NCI-H1436 (cell line): Measurements from ENCODE around the gene FOXD4L6.
"Not testable (repeated sequence)": the region's sequence is repeated elsewhere in the genome, so short reads cannot be mapped to it uniquely, and the experiment has no call there.

ENCODE experiments used
- DNase-seq: peaks from one replicate; lab custom pipeline; 2025; lab: John Stamatoyannopoulos, UW

Gene FOXD4L6

GRCh38 chr9:41100508-41100907, 28.0 kb downstream of the FOXD4L6 start:
- not testable (repeated sequence) for DNase-seq

GRCh38 chr9:41098759-41099158, 29.7 kb downstream of the FOXD4L6 start:
- not testable (repeated sequence) for DNase-seq

- DNase-seq, result not testable (repeated sequence)
Measured at GRCh38 chr9:41095060-41095459, 33.4 kb downstream of the FOXD4L6 start.

GRCh38 chr9:41094010-41094773, 34.3 kb downstream of the FOXD4L6 start:
- not testable (repeated sequence) for DNase-seq

- DNase-seq, result not testable (repeated sequence)
Measured at GRCh38 chr9:41090922-41091321, 37.6 kb downstream of the FOXD4L6 start.

- DNase-seq, result not testable (repeated sequence)
Measured at GRCh38 chr9:41090386-41090785, 38.1 kb downstream of the FOXD4L6 start.

- not testable (repeated sequence) for DNase-seq
Measured at GRCh38 chr9:41088450-41089059, 39.9 kb downstream of the FOXD4L6 start.

- DNase-seq, result not testable (repeated sequence)
Measured at GRCh38 chr9:41087929-41088328, 40.6 kb downstream of the FOXD4L6 start.

GRCh38 chr9:41087157-41087780, 41.2 kb downstream of the FOXD4L6 start:
- DNase-seq, result not testable (repeated sequence)

- DNase-seq, result not testable (repeated sequence)
Measured at GRCh38 chr9:41086685-41087084, 41.8 kb downstream of the FOXD4L6 start.

- not testable (repeated sequence) for DNase-seq
Measured at GRCh38 chr9:41086215-41086614, 42.3 kb downstream of the FOXD4L6 start.

GRCh38 chr9:41082358-41082757, 46.1 kb downstream of the FOXD4L6 start:
- not testable (repeated sequence) for DNase-seq

GRCh38 chr9:41079464-41079863, 49.0 kb downstream of the FOXD4L6 start:
- DNase-seq, result not testable (repeated sequence)

GRCh38 chr9:41077586-41077985, 50.9 kb downstream of the FOXD4L6 start:
- DNase-seq, result not testable (repeated sequence)
